Central memory CD8-positive, alpha-beta T cell (primary cell): ENCODE data around the gene CD52.
A peak's percentile ranks its signal among the peaks of the same experiment; 100 is the strongest.
"Not testable (repeated sequence)": the region's sequence is repeated elsewhere in the genome, so short reads cannot be mapped to it uniquely, and the experiment has no call there.

ENCODE experiments used
- ATAC-seq: fragments of 150-1000 bp; cut with Tn5 transposase; replicated peaks from 2 replicates; pipeline ENCODE4 v1.10.0; 2022; ENCODE audit warnings: mild to moderate bottlenecking, moderate FRiP score, moderate number of reproducible peaks; ENCODE audit not compliant: poor library complexity, severe bottlenecking; ENCODE audit errors: extremely low read depth
- DNase-seq, 2 donors: peaks; one replicate each; pipeline ENCODE4 v3.0.0; 2021; ENCODE audit warnings: low spot score in 2 of 2
- H3K27ac Mint-ChIP-seq: one replicate; pipeline ENCODE4 v1.8.0; 2022; ENCODE audit warnings: low read depth, mild to moderate bottlenecking, moderate library complexity, mixed read lengths
- H3K27me3 Mint-ChIP-seq: one replicate; pipeline ENCODE4 v1.8.0; 2022; ENCODE audit warnings: mixed read lengths
- H3K36me3 Mint-ChIP-seq: one replicate; pipeline ENCODE4 v1.8.0; 2022; ENCODE audit warnings: mild to moderate bottlenecking, moderate library complexity, mixed read lengths; ENCODE audit not compliant: insufficient read depth
- H3K4me1 Mint-ChIP-seq: one replicate; pipeline ENCODE4 v1.8.0; 2022; ENCODE audit warnings: mixed read lengths
- H3K4me3 Mint-ChIP-seq: one replicate; pipeline ENCODE4 v1.8.0; 2022; ENCODE audit warnings: mild to moderate bottlenecking, moderate library complexity, mixed read lengths
- H3K9me3 Mint-ChIP-seq: one replicate; pipeline ENCODE4 v1.8.0; 2022; ENCODE audit warnings: mixed read lengths

CD52 gene

GRCh38 chr1:26315874-26316850 is 1.6 kb upstream of the CD52 start:
- peak overlapping the region; percentile 54 for H3K4me3 Mint-ChIP-seq
- H3K9me3 Mint-ChIP-seq, result no peaks in the 10 kb centered on the region
- H3K36me3 Mint-ChIP-seq, result peaks cover 22% of the 10 kb centered on the region
- H3K27me3 Mint-ChIP-seq, result no peaks in the 10 kb centered on the region
- DNase-seq (no peak), ATAC-seq (no peak)
- H3K27ac Mint-ChIP-seq, result peak overlapping the region; percentile 42
- H3K4me1 Mint-ChIP-seq, result peaks cover 62% of the 10 kb centered on the region

- Mint-ChIP-seq H3K36me3 (peaks cover 27% of the 10 kb centered on the region), H3K4me3 (peak overlapping the region; percentile 99), H3K9me3 (no peaks in the 10 kb centered on the region), H3K27ac (peak overlapping the region; percentile 79), H3K4me1 (peaks cover 69% of the 10 kb centered on the region), H3K27me3 (no peaks in the 10 kb centered on the region)
- ATAC-seq (no peak), DNase-seq (no peak)
These were observed 612 bp upstream of the CD52 start for GRCh38 chr1:26317146-26317545.

GRCh38 chr1:26318338-26319064 is 743 bp downstream of the CD52 start:
- peaks cover 29% of the 10 kb centered on the region for H3K36me3 Mint-ChIP-seq
- ATAC-seq, result no peak
- no peaks in the 10 kb centered on the region for H3K9me3 Mint-ChIP-seq
- peaks cover 72% of the 10 kb centered on the region for H3K4me1 Mint-ChIP-seq
- peak overlapping the region; percentile 79 for H3K27ac Mint-ChIP-seq
- peak overlapping the region; percentile 99 for H3K4me3 Mint-ChIP-seq
- no peaks in the 10 kb centered on the region for H3K27me3 Mint-ChIP-seq
- DNase-seq, result no peak

GRCh38 chr1:26320896-26321295 is 3.1 kb downstream of the CD52 start:
- DNase-seq (no peak), ATAC-seq (no peak)
- H3K36me3 Mint-ChIP-seq, result peaks cover 31% of the 10 kb centered on the region
- H3K27me3 Mint-ChIP-seq, result no peaks in the 10 kb centered on the region
- H3K4me3 Mint-ChIP-seq, result peak overlapping the region; percentile 99
- peaks cover 50% of the 10 kb centered on the region for H3K4me1 Mint-ChIP-seq
- no peaks in the 10 kb centered on the region for H3K9me3 Mint-ChIP-seq
- H3K27ac Mint-ChIP-seq, result peak overlapping the region; percentile 85

DNA sequence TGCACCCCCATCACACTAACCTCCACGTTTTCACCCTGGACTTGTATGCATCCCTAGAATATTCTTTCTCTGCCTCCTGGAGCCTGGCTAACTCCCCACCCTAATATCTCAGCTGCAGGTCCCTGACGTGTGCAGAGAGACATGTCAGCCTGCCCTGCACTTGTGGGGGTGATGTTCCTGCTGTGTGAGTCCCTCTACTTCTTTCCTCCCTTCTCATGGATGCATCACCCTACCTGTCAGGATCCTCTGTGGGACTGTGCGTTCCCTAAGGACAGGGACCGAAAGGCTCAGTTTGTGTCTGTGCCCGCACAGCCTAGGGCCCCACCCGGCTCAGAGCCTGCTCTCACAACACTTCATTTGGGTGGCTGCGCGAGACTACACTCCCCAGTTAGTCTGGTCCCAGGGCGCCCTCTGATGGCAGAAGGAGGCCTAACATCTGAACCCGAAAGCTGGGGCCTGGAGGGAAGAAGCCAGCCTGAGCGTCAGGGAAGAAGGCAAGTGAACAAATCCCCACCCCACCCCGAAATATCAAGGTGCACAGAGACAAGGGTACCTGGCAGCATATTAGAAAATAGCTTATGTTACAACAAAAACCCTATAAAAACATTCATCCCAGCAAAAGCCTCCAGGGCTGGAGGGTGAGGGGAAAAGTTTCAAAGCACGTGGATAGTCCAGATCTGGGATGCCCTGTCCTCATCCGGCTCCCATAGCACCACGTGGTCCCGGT is 3.7 kb downstream of the CD52 start:
- H3K27me3 Mint-ChIP-seq, result no peaks in the 10 kb centered on the region
- H3K9me3 Mint-ChIP-seq, result no peaks in the 10 kb centered on the region

DNA sequence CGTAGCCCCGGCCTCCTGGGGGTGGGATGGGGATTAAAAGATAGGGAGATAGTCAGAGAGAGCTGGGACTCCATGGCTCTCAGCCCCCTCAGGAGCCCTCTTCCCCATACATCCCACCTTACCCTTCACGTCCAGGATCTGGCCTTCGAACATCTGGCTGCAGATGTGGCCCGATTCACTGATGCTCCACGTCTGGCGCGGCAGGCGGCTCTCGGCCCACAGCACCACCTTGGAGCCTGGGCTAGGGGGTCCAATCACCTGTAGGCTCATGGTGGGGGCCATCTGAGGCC is 4.2 kb downstream of the CD52 start:
- ATAC-seq (no peak), DNase-seq (no peak)
- no peaks in the 10 kb centered on the region for H3K27me3 Mint-ChIP-seq
- H3K36me3 Mint-ChIP-seq, result peaks cover 33% of the 10 kb centered on the region
- peaks cover 50% of the 10 kb centered on the region for H3K4me1 Mint-ChIP-seq
- H3K9me3 Mint-ChIP-seq, result no peaks in the 10 kb centered on the region
- no peak overlapping the region for H3K27ac Mint-ChIP-seq
- no peak overlapping the region for H3K4me3 Mint-ChIP-seq

More for the DNA sequence above, 3.7 kb downstream of the CD52 start:
- ATAC-seq (peak; percentile 83), DNase-seq (peak; percentile 93 to 99)
- H3K27ac Mint-ChIP-seq, result peak overlapping the region; percentile 85
- H3K4me1 Mint-ChIP-seq, result peaks cover 50% of the 10 kb centered on the region
- H3K4me3 Mint-ChIP-seq, result peak overlapping the region; percentile 99
- peaks cover 33% of the 10 kb centered on the region for H3K36me3 Mint-ChIP-seq

DNA sequence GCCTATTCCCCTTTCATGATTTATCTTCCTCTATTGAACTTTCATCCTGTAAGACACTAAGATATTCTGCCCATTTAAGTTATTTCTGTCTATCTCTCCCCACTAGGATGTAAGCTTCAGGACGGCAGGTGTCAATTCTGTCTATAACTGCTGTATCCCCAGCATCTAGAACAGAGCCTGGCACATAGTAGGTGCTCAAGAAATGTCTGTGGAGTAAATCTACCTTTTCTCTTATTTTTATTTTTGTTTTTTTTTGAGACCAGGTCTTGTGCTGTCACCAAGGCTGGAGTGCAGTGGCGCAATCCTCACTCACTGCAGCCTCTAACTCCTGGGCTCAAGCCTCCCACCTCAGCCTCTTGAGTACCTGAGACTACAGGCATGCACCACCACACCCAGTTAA is 5.6 kb downstream of the CD52 start:
- Mint-ChIP-seq H3K4me3 (peak overlapping the region; percentile 27), H3K4me1 (peaks cover 36% of the 10 kb centered on the region), H3K9me3 (no peaks in the 10 kb centered on the region), H3K27ac (peak overlapping the region; percentile 76), H3K27me3 (no peaks in the 10 kb centered on the region), H3K36me3 (peaks cover 25% of the 10 kb centered on the region)
- ATAC-seq (no peak), DNase-seq (no peak)

GRCh38 chr1:26324550-26324949 is 6.8 kb downstream of the CD52 start:
- ATAC-seq (no peak), DNase-seq (no peak)
- no peak overlapping the region for H3K27ac Mint-ChIP-seq
- H3K9me3 Mint-ChIP-seq, result no peaks in the 10 kb centered on the region
- H3K36me3 Mint-ChIP-seq, result peaks cover 18% of the 10 kb centered on the region
- peaks cover 31% of the 10 kb centered on the region for H3K4me1 Mint-ChIP-seq
- no peaks in the 10 kb centered on the region for H3K27me3 Mint-ChIP-seq
- no peak overlapping the region for H3K4me3 Mint-ChIP-seq

- Mint-ChIP-seq H3K36me3 (peaks cover 4% of the 10 kb centered on the region), H3K4me1 (peaks cover 4% of the 10 kb centered on the region), H3K27me3 (no peaks in the 10 kb centered on the region), H3K9me3 (no peaks in the 10 kb centered on the region), H3K27ac (peak overlapping the region; percentile 38), H3K4me3 (no peak overlapping the region)
- ATAC-seq (no peak), DNase-seq (no peak)
These were observed 10.2 kb downstream of the CD52 start for GRCh38 chr1:26327956-26328362.

GRCh38 chr1:26328597-26328996 is 10.8 kb downstream of the CD52 start:
- H3K4me1 Mint-ChIP-seq, result no peaks in the 10 kb centered on the region
- DNase-seq, result no peak
- no peaks in the 10 kb centered on the region for H3K27me3 Mint-ChIP-seq
- ATAC-seq, result no peak
- H3K27ac Mint-ChIP-seq, result no peak overlapping the region
- no peaks in the 10 kb centered on the region for H3K9me3 Mint-ChIP-seq
- no peak overlapping the region for H3K4me3 Mint-ChIP-seq
- peaks cover 3% of the 10 kb centered on the region for H3K36me3 Mint-ChIP-seq

DNA sequence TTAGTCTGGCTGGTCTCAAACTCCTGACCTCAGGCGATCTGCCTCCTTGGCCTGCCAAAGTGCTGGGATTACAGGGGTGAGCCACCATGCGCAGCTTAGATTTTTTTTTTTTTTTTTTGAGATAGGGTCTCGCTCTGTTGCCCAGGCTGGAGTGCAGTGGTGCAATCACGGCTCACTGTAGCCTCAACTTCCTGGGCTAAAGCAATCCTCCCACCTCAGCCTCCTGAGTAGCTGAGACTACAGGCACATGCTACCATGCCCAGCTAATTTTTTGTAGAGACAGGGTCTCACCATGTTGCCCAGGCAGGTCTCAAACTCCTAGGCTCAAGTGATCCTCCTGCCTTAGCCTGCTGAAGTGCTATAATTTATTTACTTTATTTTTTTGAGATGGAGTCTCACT is 11.6 kb downstream of the CD52 start:
- not testable (repeated sequence) for H3K4me3 Mint-ChIP-seq, DNase-seq, H3K27me3 Mint-ChIP-seq, ATAC-seq, H3K36me3 Mint-ChIP-seq, H3K27ac Mint-ChIP-seq, H3K4me1 Mint-ChIP-seq, H3K9me3 Mint-ChIP-seq

GRCh38 chr1:26330276-26330675 is 12.5 kb downstream of the CD52 start:
- H3K27me3 Mint-ChIP-seq, result no peaks in the 10 kb centered on the region
- H3K4me1 Mint-ChIP-seq, result no peaks in the 10 kb centered on the region
- DNase-seq (no peak), ATAC-seq (no peak)
- no peak overlapping the region for H3K4me3 Mint-ChIP-seq
- H3K27ac Mint-ChIP-seq, result no peak overlapping the region
- H3K36me3 Mint-ChIP-seq, result peaks cover 4% of the 10 kb centered on the region
- H3K9me3 Mint-ChIP-seq, result no peaks in the 10 kb centered on the region
